ENCODE measurements around the gene STOX2.

Gene STOX2

GRCh38 chr4:184030036-184030435 is 124.9 kb downstream of the STOX2 start:
- Histone ChIP-seq H3K27me3 (ENCODE audit: insufficient read depth, poor library complexity, severe bottlenecking) (no peaks in the 10 kb centered on the region), H3K9me3 (ENCODE audit: severe bottlenecking) (no peaks in the 10 kb centered on the region), H3K4me3 (ENCODE audit: severe bottlenecking) (no peak overlapping the region), H3K27ac (ENCODE audit: poor library complexity, severe bottlenecking) (no peak overlapping the region), H3K4me1 (ENCODE audit: insufficient read depth, poor library complexity, severe bottlenecking) (no peaks in the 10 kb centered on the region), H3K36me3 (ENCODE audit: low read depth) (no peaks in the 10 kb centered on the region)
- ATAC-seq (ENCODE audit: low read depth) (no peak), DNase-seq (ENCODE audit: low spot score) (no peak)
- TF ChIP-seq CTCF (IDR thresholded peaks at IDR 0.05; ENCODE audit: poor library complexity, severe bottlenecking): no peak

GRCh38 chr4:184030764-184031163 is 125.7 kb downstream of the STOX2 start:
- H3K36me3 ChIP-seq (ENCODE audit: low read depth): no peaks in the 10 kb centered on the region
- H3K4me3 ChIP-seq (ENCODE audit: severe bottlenecking): no peak overlapping the region
- H3K4me1 ChIP-seq (ENCODE audit: insufficient read depth, poor library complexity, severe bottlenecking): no peaks in the 10 kb centered on the region
- DNase-seq (ENCODE audit: low spot score) (no peak), ATAC-seq (ENCODE audit: low read depth) (no peak)
- no peaks in the 10 kb centered on the region for H3K27me3 ChIP-seq (ENCODE audit: insufficient read depth, poor library complexity, severe bottlenecking)
- no peaks in the 10 kb centered on the region for H3K9me3 ChIP-seq (ENCODE audit: severe bottlenecking)
- no peak overlapping the region for H3K27ac ChIP-seq (ENCODE audit: poor library complexity, severe bottlenecking)
- no peak for TF ChIP-seq CTCF (IDR thresholded peaks at IDR 0.05; ENCODE audit: poor library complexity, severe bottlenecking)

- H3K27me3 ChIP-seq (ENCODE audit: insufficient read depth, poor library complexity, severe bottlenecking): no peaks in the 10 kb centered on the region
- H3K36me3 ChIP-seq (ENCODE audit: low read depth): no peaks in the 10 kb centered on the region
- DNase-seq (ENCODE audit: low spot score) (no peak), ATAC-seq (ENCODE audit: low read depth) (no peak)
- no peak overlapping the region for H3K4me3 ChIP-seq (ENCODE audit: severe bottlenecking)
- no peaks in the 10 kb centered on the region for H3K9me3 ChIP-seq (ENCODE audit: severe bottlenecking)
- no peak overlapping the region for H3K27ac ChIP-seq (ENCODE audit: poor library complexity, severe bottlenecking)
- H3K4me1 ChIP-seq (ENCODE audit: insufficient read depth, poor library complexity, severe bottlenecking): no peaks in the 10 kb centered on the region
- no peak for TF ChIP-seq CTCF (IDR thresholded peaks at IDR 0.05; ENCODE audit: poor library complexity, severe bottlenecking)
Observed at GRCh38 chr4:184032091-184032490, 127.0 kb downstream of the STOX2 start.

- Histone ChIP-seq H3K27ac (ENCODE audit: poor library complexity, severe bottlenecking) (no peak overlapping the region), H3K4me3 (ENCODE audit: severe bottlenecking) (no peak overlapping the region), H3K36me3 (ENCODE audit: low read depth) (no peaks in the 10 kb centered on the region), H3K9me3 (ENCODE audit: severe bottlenecking) (no peaks in the 10 kb centered on the region), H3K4me1 (ENCODE audit: insufficient read depth, poor library complexity, severe bottlenecking) (no peaks in the 10 kb centered on the region), H3K27me3 (ENCODE audit: insufficient read depth, poor library complexity, severe bottlenecking) (no peaks in the 10 kb centered on the region)
- DNase-seq (ENCODE audit: low spot score): no peak
- ATAC-seq (ENCODE audit: low read depth): no peak
- TF ChIP-seq CTCF (IDR thresholded peaks at IDR 0.05; ENCODE audit: poor library complexity, severe bottlenecking): no peak
Observed at GRCh38 chr4:184039963-184040383, 134.9 kb downstream of the STOX2 start.

GRCh38 chr4:184041156-184041555 is 136.0 kb downstream of the STOX2 start:
- no peak for ATAC-seq (ENCODE audit: low read depth)
- H3K27me3 ChIP-seq (ENCODE audit: insufficient read depth, poor library complexity, severe bottlenecking): no peaks in the 10 kb centered on the region
- no peak for TF ChIP-seq CTCF (IDR thresholded peaks at IDR 0.05; ENCODE audit: poor library complexity, severe bottlenecking)
- H3K27ac ChIP-seq (ENCODE audit: poor library complexity, severe bottlenecking): no peak overlapping the region
- no peaks in the 10 kb centered on the region for H3K9me3 ChIP-seq (ENCODE audit: severe bottlenecking)
- H3K36me3 ChIP-seq (ENCODE audit: low read depth): no peaks in the 10 kb centered on the region
- DNase-seq (ENCODE audit: low spot score): no peak
- H3K4me3 ChIP-seq (ENCODE audit: severe bottlenecking): no peak overlapping the region
- H3K4me1 ChIP-seq (ENCODE audit: insufficient read depth, poor library complexity, severe bottlenecking): no peaks in the 10 kb centered on the region
